ENCODE data around the gene ZFC3H1.
"Not testable (repeated sequence)": the region's sequence is repeated elsewhere in the genome, so short reads cannot be mapped to it uniquely, and the experiment has no call there.

ZFC3H1 gene

GRCh38 chr12:71576496-71576895 lies 87.2 kb downstream of the ZFC3H1 start:
- DNase-seq (ENCODE audit: low spot score), result no peak

GRCh38 chr12:71569885-71570284 lies 93.8 kb downstream of the ZFC3H1 start:
- not testable (repeated sequence) for DNase-seq (ENCODE audit: low spot score)

- no peak for DNase-seq (ENCODE audit: low spot score)
These were observed 96.1 kb downstream of the ZFC3H1 start for GRCh38 chr12:71567537-71567936.

GRCh38 chr12:71566655-71567054 lies 97.0 kb downstream of the ZFC3H1 start:
- DNase-seq (ENCODE audit: low spot score), result no peak

- no peak for DNase-seq (ENCODE audit: low spot score)
These were observed 98.1 kb downstream of the ZFC3H1 start for GRCh38 chr12:71565535-71565934.

GRCh38 chr12:71562676-71563595 lies 100.7 kb downstream of the ZFC3H1 start:
- no peak for DNase-seq (ENCODE audit: low spot score)
